Right lobe of liver (tissue), 4 donors: ENCODE results near the gene CYTH4.

Experiments used
- CTCF ChIP-seq, 4 donors: fragments of 200-600 bp in 3 of 4; fragments of 450-650 bp in 1 of 4; IDR thresholded peaks; one replicate each; pipeline versions ENCODE4 v1.5.1 to v1.8.0; 2016 to 2022; ENCODE audit warnings: antibody characterized with exemption in 4 of 4, mild to moderate bottlenecking in 2 of 4
- POLR2A ChIP-seq: fragments of 450-650 bp; IDR thresholded peaks from one replicate; pipeline ENCODE4 v1.6.1; 2017; ENCODE audit warnings: antibody characterized with exemption, mild to moderate bottlenecking
- donor health status: DM: no; HTN: no; CAD: no.
- donor health status: DM: no; HTN: no; CAD: no.
- donor health status: DM: no; HTN: yes; CAD: no.

- TF ChIP-seq CTCF (IDR thresholded peaks at IDR 0.05) = no peak
- TF ChIP-seq POLR2A = no peak
These were observed 45.7 kb downstream of the CYTH4 start for GRCh38 chr22:37328017-37328416.
